GM20000 (cell line): ENCODE results near the gene KPNA5.
"Not testable (repeated sequence)": the region's sequence is repeated elsewhere in the genome, so short reads cannot be mapped to it uniquely, and the experiment has no call there.

ENCODE experiments used
- DNase-seq: peaks from one replicate; pipeline ENCODE4 v3.0.0; 2012; ENCODE audit warnings: low spot score
- CTCF ChIP-seq: IDR thresholded peaks from 2 replicates; pipeline ENCODE4 v1.5.1; 2012; ENCODE audit warnings: mild to moderate bottlenecking, control low read depth; ENCODE audit errors: extremely low read depth, missing control alignments

KPNA5 gene

GRCh38 chr6:116705917-116706316 lies 24.9 kb downstream of the KPNA5 start:
- no peak for DNase-seq
- TF ChIP-seq CTCF, result no peak

DNA sequence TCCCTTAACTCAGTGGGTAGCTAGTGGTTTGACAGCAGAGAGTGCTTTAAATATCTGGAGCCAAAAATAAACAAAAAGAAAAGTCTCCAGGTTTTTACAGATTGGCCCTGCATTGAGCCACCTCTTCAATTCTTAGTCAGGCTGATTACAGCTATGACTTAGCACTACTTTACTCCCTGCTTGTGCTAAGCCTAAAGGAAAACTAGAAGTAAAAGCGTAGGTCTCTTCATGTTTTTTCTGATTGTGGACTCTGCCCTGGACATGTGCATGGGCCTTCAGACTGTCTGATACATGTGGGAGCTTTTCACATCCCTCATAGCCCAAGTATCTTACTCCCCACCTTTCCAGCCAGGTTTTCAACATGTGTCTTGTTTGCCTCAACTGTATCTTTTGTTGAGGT lies 33.3 kb downstream of the KPNA5 start:
- no peak for TF ChIP-seq CTCF
- no peak for DNase-seq

DNA sequence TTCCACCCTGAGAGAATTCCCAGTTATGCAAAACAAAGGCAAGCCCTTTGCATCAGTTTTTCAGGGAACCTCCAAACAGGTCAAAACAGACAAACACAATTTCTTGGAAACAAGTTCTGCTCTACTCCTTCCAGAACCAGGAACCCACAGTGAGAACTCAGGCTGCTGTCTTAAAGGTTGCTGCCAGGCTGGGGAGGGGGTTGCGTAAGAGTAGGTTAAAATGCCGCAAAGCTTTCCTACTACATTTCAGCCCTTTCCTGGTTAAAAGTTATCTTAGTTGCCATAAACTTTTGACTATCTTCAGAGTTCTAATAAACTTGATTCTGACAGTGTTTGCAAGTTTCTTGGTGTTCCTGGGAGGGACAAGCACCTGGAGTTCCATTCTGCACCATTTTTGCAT lies 33.8 kb downstream of the KPNA5 start:
- TF ChIP-seq CTCF, result no peak

GRCh38 chr6:116726947-116727346 lies 45.9 kb downstream of the KPNA5 start:
- no peak for DNase-seq
- TF ChIP-seq CTCF, result no peak

More for the DNA sequence above, 33.8 kb downstream of the KPNA5 start:
- no peak for DNase-seq

- no peak for TF ChIP-seq CTCF
- no peak for DNase-seq
Measured at GRCh38 chr6:116730513-116730912, 49.5 kb downstream of the KPNA5 start.

DNA sequence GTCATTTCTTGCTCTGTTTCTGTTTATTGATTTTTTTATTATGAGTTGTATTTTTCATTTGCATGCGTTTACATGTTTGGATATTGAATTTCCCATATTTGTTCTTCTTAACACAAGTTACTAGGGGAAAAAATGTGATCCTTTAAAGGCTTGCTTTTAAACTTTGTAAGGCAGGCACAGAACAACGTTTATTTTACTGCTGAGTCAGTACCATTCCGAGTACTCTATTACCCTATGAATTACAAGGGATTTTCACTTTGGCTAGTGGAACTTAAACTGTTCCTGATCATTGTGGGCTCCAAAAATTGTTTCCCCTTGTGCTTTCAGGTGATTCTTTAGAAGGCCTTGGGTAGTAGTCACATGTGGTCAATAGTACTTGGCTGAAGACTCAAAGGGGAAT lies 56.0 kb downstream of the KPNA5 start:
- DNase-seq, result no peak
- no peak for TF ChIP-seq CTCF

DNA sequence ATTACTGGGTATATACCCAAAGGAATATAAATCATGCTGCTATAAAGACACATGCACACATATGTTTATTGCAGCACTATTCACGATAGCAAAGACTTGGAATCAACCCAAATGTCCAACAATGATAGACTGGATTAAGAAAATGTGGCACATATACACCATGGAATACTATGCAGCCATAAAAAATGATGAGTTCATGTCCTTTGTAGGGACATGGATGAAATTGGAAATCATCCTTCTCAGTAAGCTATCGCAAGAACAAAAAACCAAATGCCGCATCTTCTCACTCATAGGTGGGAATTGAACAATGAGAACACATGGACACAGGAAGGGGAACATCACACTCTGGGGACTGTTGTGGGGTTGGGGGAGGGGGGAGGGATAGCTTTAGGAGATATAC lies 59.5 kb downstream of the KPNA5 start:
- not testable (repeated sequence) for DNase-seq

GRCh38 chr6:116741571-116741970 lies 60.6 kb downstream of the KPNA5 start:
- TF ChIP-seq CTCF, result no peak
- DNase-seq, result no peak
